Measurements from ENCODE around the gene LTC4S. TPM values are rescaled to one million over a fixed set of nuclear protein-coding genes. Genes with fewer than 3 reads are reported as not detected.

The LTC4S gene
- total RNA-seq, 4 donors from 2014 or later = 1.7 to 12.6 (median 5.6) TPM

DNA sequence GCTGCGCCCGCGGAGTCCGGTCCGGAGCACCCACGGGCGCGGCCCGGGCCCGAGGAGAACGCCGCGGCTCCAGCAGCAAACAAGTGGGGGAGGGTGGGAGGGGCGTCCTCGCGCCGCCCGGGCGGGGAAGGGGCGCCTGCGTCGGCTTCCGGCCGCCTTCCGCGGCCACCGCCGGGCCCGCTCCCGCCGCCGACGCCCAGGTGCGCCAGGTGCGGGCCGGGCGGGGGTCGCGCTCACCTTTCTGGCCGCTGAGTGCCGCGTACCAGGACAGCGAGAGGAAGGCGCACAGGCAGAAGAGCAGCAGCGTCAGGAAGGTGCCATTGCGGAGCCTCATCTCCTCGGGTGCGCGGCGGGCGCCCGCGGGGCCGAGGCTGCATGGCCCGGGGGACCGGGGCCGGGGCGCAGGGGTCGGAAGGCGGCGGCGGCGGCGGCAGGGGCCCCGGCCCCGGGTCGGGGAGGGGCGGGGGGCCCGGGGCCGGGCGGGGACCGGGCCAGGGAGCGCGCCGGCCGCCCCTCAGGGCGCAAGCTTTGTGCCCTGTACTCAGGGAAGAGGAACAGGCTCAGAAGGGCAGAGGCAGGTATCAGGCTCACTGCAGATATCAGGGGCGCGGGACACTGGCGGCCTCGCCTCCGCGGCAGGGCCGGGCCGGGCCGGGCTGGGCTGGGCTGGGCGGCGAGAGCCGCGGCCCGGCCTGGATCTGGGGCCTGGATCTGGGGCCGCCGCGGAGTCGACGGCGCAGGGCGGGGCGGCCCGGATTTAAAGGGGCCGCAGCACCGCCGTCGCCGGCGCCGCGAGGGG, 12.7 kb downstream of the LTC4S start, which contains the start of gene MGAT4B:
Gene MGAT4B, minus strand, starts transcription at position 617 of the 799 bp plus-strand sequence. Its CDS starts 283 bp downstream, at position 334.
- in situ Hi-C loops (cut with MboI; ENCODE audit: low sequenced_read_pairs in 4 of 4) (loop anchor here in 1 of 4 donors (10.0 kb wide), 1 partner anchor 98 kb away; the partner anchor contains the start of gene TBC1D9B), intact Hi-C loops (cut with DNase I; ENCODE audit: low total_unique reads) (loop anchor here (1.0 to 10.0 kb wide), 3 partner anchors 12 to 242 kb away; partner anchors contain the start of gene CANX)
- TF ChIP-seq CTCF (IDR thresholded peaks at IDR 0.05 in 4 of 5, conservative IDR thresholded peaks at IDR 0.05 in 1 of 5) = no peak
- TF ChIP-seq POLR2A (IDR thresholded peaks at IDR 0.05) = peak; percentile 73
- peak; percentile 56 to 69 for DNase-seq
- H3K36me3 ChIP-seq = no peaks in the 10 kb centered on the region
- H3K9me3 ChIP-seq = no peaks in the 10 kb centered on the region
- H3K27me3 ChIP-seq = no peaks in the 10 kb centered on the region
- H3K27ac ChIP-seq = peak within 1 kb of the TSS; percentile 89 to 98 (median 94)
- peaks cover 19 to 36% of the 10 kb centered on the region in 2 donors for H3K4me1 ChIP-seq
- peak; percentile 72 to 76 for ATAC-seq
- peak within 1 kb of the TSS; percentile 75 to 95 (median 87) for H3K4me3 ChIP-seq

DNA sequence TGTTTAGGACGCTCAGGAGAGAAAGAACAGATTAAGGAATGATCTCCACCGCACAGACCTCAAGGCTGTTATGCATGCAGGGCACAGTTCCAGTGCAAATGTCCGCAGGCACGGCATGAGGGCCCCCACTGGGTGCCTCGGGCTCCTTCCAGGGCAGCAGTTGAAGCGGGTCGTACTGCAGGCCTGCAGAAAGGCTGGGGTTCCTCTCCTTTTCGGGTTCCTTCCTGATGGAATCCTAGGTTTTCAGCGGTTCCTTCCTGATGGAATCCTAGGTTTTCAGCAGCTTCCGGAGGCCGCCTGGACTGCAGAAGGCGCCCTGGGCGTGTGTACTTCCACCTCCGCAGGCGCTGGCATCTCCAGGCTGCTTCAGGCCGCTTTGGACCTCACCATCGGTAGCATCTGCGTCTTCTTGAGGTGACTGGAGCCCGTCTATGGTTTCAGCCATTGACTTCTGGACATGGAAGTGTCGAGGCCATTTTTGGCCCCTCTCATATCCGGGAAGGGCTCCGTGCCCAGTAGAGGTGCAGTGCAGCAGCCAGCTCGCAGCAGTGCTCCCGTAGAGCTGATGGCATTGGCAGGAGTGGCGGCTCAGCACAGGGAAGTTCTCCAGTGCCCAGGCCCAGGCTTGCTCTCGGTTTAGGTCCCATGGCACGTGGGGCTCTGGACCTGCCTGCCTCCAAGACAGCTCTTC, 18.5 kb downstream of the LTC4S start:
- DNase-seq (peak; percentile 1 to 21), ATAC-seq (no peak)
- no peak overlapping the region for H3K4me3 ChIP-seq
- in situ Hi-C loops (cut with MboI; ENCODE audit: low sequenced_read_pairs in 4 of 4) (no loop called here), intact Hi-C loops (cut with DNase I; ENCODE audit: low total_unique reads) (no loop called here)
- no peaks in the 10 kb centered on the region for H3K36me3 ChIP-seq
- H3K4me1 ChIP-seq = peaks cover 5 to 9% of the 10 kb centered on the region in 2 donors
- no peak for TF ChIP-seq CTCF (IDR thresholded peaks at IDR 0.05 in 4 of 5, conservative IDR thresholded peaks at IDR 0.05 in 1 of 5)
- no peak for TF ChIP-seq POLR2A (IDR thresholded peaks at IDR 0.05)
- H3K9me3 ChIP-seq = no peaks in the 10 kb centered on the region
- H3K27me3 ChIP-seq = no peaks in the 10 kb centered on the region
- no peak overlapping the region for H3K27ac ChIP-seq

DNA sequence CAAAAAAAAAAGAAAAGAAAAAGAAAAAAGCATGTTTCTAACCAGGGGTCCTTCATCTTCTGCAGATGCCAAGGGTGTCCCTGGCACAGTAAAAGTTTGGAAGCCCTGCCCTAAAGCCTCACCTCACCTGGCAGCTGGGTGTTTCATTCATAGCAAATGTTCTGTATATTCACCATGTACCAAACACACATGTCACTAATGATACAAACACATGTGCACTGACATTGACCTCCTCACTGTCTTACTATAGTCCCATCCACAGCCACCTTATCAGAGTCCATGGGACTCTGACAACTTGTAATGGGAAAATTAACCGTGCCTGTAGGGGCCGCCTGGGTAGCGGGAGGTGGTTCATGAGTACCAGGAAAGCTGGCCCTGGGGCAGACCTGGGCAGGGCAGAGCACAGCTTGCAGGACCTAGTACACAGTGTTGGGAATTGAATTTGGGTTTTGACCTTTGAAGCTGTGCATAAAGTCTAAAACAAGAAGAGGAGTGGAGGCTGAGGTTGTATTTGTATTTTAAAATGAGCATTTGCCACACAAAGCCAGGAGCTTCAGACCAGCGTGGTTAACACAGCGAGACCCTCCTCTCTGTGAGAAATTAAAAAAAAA, 19.3 kb downstream of the LTC4S start:
- Histone ChIP-seq H3K36me3 (no peaks in the 10 kb centered on the region), H3K27ac (peak overlapping the region in 1 of 4 donors; percentile 12), H3K27me3 (no peaks in the 10 kb centered on the region), H3K9me3 (no peaks in the 10 kb centered on the region), H3K4me1 (peaks cover 7 to 11% of the 10 kb centered on the region in 2 donors), H3K4me3 (no peak overlapping the region)
- DNase-seq = no peak
- no peak for ATAC-seq
- intact Hi-C loops (cut with DNase I; ENCODE audit: low total_unique reads) (no loop called here), in situ Hi-C loops (cut with MboI; ENCODE audit: low sequenced_read_pairs in 4 of 4) (no loop called here)
- TF ChIP-seq POLR2A (IDR thresholded peaks at IDR 0.05) = no peak
- TF ChIP-seq CTCF (IDR thresholded peaks at IDR 0.05 in 4 of 5, conservative IDR thresholded peaks at IDR 0.05 in 1 of 5) = no peak

DNA sequence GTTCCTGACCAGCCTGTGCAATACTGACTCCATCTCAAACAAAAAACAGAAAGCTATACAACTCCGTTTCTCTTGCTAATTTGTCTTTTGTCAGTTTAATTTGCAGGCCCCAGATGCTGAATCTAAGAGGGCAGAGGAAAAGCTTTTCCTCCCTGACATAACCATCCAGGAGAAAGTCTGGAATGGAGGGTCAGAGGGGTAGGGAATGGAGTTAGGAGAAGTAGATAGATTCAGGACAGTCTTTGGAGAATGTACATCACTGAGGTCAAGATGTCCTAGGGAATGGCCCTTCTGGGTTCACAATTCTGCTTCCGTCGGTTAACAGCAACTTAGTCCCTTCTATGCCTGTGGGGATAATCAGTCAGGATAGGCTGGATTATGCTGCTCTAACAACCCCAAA, 20.3 kb downstream of the LTC4S start:
- Histone ChIP-seq H3K9me3 (no peaks in the 10 kb centered on the region), H3K36me3 (no peaks in the 10 kb centered on the region), H3K4me3 (no peak overlapping the region), H3K27ac (no peak overlapping the region), H3K4me1 (peaks cover 13 to 18% of the 10 kb centered on the region in 2 donors), H3K27me3 (no peaks in the 10 kb centered on the region)
- in situ Hi-C loops (cut with MboI; ENCODE audit: low sequenced_read_pairs in 4 of 4) (no loop called here), intact Hi-C loops (cut with DNase I; ENCODE audit: low total_unique reads) (no loop called here)
- no peak for ATAC-seq
- TF ChIP-seq CTCF (IDR thresholded peaks at IDR 0.05 in 4 of 5, conservative IDR thresholded peaks at IDR 0.05 in 1 of 5) (no peak), POLR2A (IDR thresholded peaks at IDR 0.05) (no peak)
- DNase-seq = no peak
